ENCODE results near the gene MGLL. TPM values are rescaled to one million over a fixed set of nuclear protein-coding genes. Genes with fewer than 3 reads are reported as not detected.
"Not testable (repeated sequence)": the region's sequence is repeated elsewhere in the genome, so short reads cannot be mapped to it uniquely, and the experiment has no call there.

MGLL gene
- total RNA-seq, 4 donors from 2014 or later: 37.9 to 54.3 (median 45.2) TPM

DNA sequence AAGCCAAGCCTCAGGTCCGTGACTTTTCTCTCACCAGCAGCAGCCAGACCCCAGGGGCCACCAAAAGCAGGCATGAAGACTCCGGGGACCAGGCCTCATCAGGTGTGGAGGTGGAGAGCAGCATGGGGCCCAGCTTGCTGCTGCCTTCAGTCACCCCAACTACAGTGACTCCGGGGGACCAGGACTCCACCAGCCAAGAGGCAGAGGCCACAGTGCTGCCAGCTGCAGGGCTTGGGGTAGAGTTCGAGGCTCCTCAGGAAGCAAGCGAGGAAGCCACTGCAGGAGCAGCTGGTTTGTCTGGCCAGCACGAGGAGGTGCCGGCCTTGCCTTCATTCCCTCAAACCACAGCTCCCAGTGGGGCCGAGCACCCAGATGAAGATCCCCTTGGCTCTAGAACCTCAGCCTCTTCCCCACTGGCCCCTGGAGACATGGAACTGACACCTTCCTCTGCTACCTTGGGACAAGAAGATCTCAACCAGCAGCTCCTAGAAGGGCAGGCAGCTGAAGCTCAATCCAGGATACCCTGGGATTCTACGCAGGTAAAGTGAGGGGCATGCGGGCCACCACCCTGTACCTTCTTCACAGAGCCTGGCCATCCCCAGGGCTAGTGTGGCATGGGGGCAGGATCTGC is 161.6 kb downstream of the MGLL start:
- no peak overlapping the region for H3K27ac ChIP-seq
- H3K9me3 ChIP-seq: no peaks in the 10 kb centered on the region
- H3K27me3 ChIP-seq: no peaks in the 10 kb centered on the region
- no peak overlapping the region for H3K4me3 ChIP-seq
- no peak for TF ChIP-seq CTCF (IDR thresholded peaks at IDR 0.05)
- TF ChIP-seq POLR2A (IDR thresholded peaks at IDR 0.05): no peak
- TF ChIP-seq POLR2AphosphoS5 (IDR thresholded peaks at IDR 0.05): no peak
- TF ChIP-seq EP300 (IDR thresholded peaks at IDR 0.05): no peak
- DNase-seq (ENCODE audit: low spot score in 2 of 2): no peak
- WGBS: 91% methylated on average over 4 of the region's 10 CpGs
- H3K36me3 ChIP-seq: peaks cover 3% of the 10 kb centered on the region
- H3K4me1 ChIP-seq: no peaks in the 10 kb centered on the region

GRCh38 chr3:127658234-127658633 is 164.1 kb downstream of the MGLL start:
- no peak overlapping the region for H3K27ac ChIP-seq
- DNase-seq (ENCODE audit: low spot score in 2 of 2): no peak
- TF ChIP-seq EP300 (IDR thresholded peaks at IDR 0.05) (no peak), POLR2AphosphoS5 (IDR thresholded peaks at IDR 0.05) (no peak), CTCF (IDR thresholded peaks at IDR 0.05) (no peak), POLR2A (IDR thresholded peaks at IDR 0.05) (no peak)
- H3K4me3 ChIP-seq: no peak overlapping the region
- no peaks in the 10 kb centered on the region for H3K4me1 ChIP-seq
- H3K9me3 ChIP-seq: no peaks in the 10 kb centered on the region
- 58% methylated on average over 1 of the region's 1 CpG for WGBS
- H3K36me3 ChIP-seq: peaks cover 3% of the 10 kb centered on the region
- H3K27me3 ChIP-seq: no peaks in the 10 kb centered on the region

DNA sequence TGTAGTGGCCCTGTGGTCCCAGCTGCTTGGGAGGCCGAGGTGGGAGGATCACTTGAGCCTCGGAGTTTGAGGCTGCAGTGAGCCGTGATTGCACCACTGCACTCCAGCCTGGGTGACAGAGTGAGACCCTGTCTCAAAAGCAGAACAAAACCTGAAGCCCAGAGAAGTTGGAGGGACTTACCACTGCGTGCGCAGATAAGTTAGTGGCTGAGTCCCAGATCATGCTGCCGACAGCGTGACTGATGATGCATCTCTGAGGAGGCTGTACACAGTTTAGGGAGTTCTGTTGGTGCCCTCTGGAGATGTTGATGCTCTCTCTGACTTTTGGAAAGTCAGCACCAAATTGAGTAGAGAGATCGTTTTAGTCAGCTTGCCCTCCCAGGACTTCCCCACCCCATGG is 165.4 kb downstream of the MGLL start:
- peaks cover 3% of the 10 kb centered on the region for H3K36me3 ChIP-seq
- H3K4me3 ChIP-seq: no peak overlapping the region
- no peaks in the 10 kb centered on the region for H3K27me3 ChIP-seq
- H3K4me1 ChIP-seq: peaks cover 2% of the 10 kb centered on the region
- 95% methylated on average over 8 of the region's 8 CpGs for WGBS
- H3K27ac ChIP-seq: no peak overlapping the region
- H3K9me3 ChIP-seq: no peaks in the 10 kb centered on the region
- DNase-seq (ENCODE audit: low spot score in 2 of 2): no peak
- TF ChIP-seq POLR2AphosphoS5 (IDR thresholded peaks at IDR 0.05) (no peak), CTCF (IDR thresholded peaks at IDR 0.05) (no peak), EP300 (IDR thresholded peaks at IDR 0.05) (no peak), POLR2A (IDR thresholded peaks at IDR 0.05) (no peak)

GRCh38 chr3:127655641-127656040 is 166.7 kb downstream of the MGLL start:
- TF ChIP-seq POLR2A (IDR thresholded peaks at IDR 0.05) (no peak), POLR2AphosphoS5 (IDR thresholded peaks at IDR 0.05) (no peak), CTCF (IDR thresholded peaks at IDR 0.05) (no peak), EP300 (IDR thresholded peaks at IDR 0.05) (no peak)
- DNase-seq (ENCODE audit: low spot score in 2 of 2): no peak
- H3K9me3 ChIP-seq: no peaks in the 10 kb centered on the region
- 79% methylated on average over 3 of the region's 3 CpGs for WGBS
- no peak overlapping the region for H3K4me3 ChIP-seq
- H3K27ac ChIP-seq: no peak overlapping the region
- peaks cover 2% of the 10 kb centered on the region for H3K4me1 ChIP-seq
- H3K27me3 ChIP-seq: no peaks in the 10 kb centered on the region
- H3K36me3 ChIP-seq: no peaks in the 10 kb centered on the region

DNA sequence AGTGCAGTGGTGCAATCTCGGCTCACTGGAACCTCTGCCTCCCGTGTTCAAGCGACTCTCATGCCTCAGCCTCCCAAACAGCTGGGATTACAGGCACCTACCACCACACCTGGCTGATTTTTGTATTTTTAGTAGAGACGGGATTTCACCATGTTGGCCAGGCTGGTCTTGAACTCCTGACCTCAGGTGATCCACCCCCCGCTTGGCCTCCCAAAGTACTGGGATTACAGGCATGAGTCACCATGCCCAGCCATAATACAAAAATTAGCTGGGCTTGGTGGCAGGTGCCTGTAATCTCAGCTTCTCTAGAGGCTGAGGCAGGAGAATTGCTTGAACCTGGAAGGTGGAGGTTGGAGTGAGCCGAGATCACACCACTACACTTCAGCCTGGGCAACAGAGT is 167.3 kb downstream of the MGLL start:
- H3K27me3 ChIP-seq; H3K4me1 ChIP-seq; DNase-seq (ENCODE audit: low spot score in 2 of 2); H3K36me3 ChIP-seq; H3K27ac ChIP-seq; H3K4me3 ChIP-seq; H3K9me3 ChIP-seq: not testable (repeated sequence)
- 94% methylated on average over 6 of the region's 6 CpGs for WGBS

GRCh38 chr3:127654374-127654773 is 167.9 kb downstream of the MGLL start:
- no peak for TF ChIP-seq POLR2AphosphoS5 (IDR thresholded peaks at IDR 0.05)
- no peak for TF ChIP-seq CTCF (IDR thresholded peaks at IDR 0.05)
- no peak for TF ChIP-seq EP300 (IDR thresholded peaks at IDR 0.05)
- TF ChIP-seq POLR2A (IDR thresholded peaks at IDR 0.05): no peak
- Histone ChIP-seq H3K36me3 (no peaks in the 10 kb centered on the region), H3K27ac (no peak overlapping the region), H3K4me3 (no peak overlapping the region), H3K4me1 (peaks cover 2% of the 10 kb centered on the region), H3K9me3 (no peaks in the 10 kb centered on the region), H3K27me3 (no peaks in the 10 kb centered on the region)
- 77% methylated on average over 4 of the region's 4 CpGs for WGBS
- DNase-seq (ENCODE audit: low spot score in 2 of 2): no peak

Measured in suprapubic skin (tissue), 4 donors.